ENCODE results near the gene ENPEP.
"Not testable (repeated sequence)": the region's sequence is repeated elsewhere in the genome, so short reads cannot be mapped to it uniquely, and the experiment has no call there.

- not testable (repeated sequence) for TF ChIP-seq CTCF, POLR2A (IDR thresholded peaks at IDR 0.05)
Observed at GRCh38 chr4:110431805-110432204, 44.1 kb upstream of the ENPEP start.

Measured in tibial nerve (tissue), 3 donors.